GM13977 (cell line): ENCODE results near the gene ANKS3.
"Not testable (repeated sequence)": the region's sequence is repeated elsewhere in the genome, so short reads cannot be mapped to it uniquely, and the experiment has no call there.

Source experiments
- DNase-seq: peaks from one replicate; pipeline ENCODE4 v3.0.0; 2012; ENCODE audit warnings: low spot score
- CTCF ChIP-seq: IDR thresholded peaks from 2 replicates; pipeline ENCODE4 v1.5.1; 2012; ENCODE audit warnings: mild to moderate bottlenecking, control low read depth; ENCODE audit not compliant: insufficient read depth; ENCODE audit errors: extremely low read depth, missing control alignments
- in situ Hi-C: fragments of 300-500 bp; cut with MboI; formaldehyde crosslinking; loops from one replicate; pipeline ENCODE4 v1.12.0; 2022; ENCODE audit warnings: low sequenced_read_pairs, low pct_unique_long_range_greater_than_20kb, mixed read lengths, inconsistent platforms; ENCODE audit not compliant: unreplicated experiment

Gene ANKS3

GRCh38 chr16:4651827-4652226 lies 82.2 kb downstream of the ANKS3 start:
- in situ Hi-C loops, result no loop called here
- TF ChIP-seq CTCF, result no peak
- DNase-seq, result no peak

GRCh38 chr16:4650443-4651074 lies 83.5 kb downstream of the ANKS3 start:
- DNase-seq, result peak; percentile 83
- in situ Hi-C loops, result not testable (repeated sequence)
- peak; percentile 85 for TF ChIP-seq CTCF

- in situ Hi-C loops, result no loop called here
- no peak for TF ChIP-seq CTCF
- DNase-seq, result no peak
Measured at GRCh38 chr16:4649744-4650442, 84.2 kb downstream of the ANKS3 start.

- in situ Hi-C loops, result no loop called here
- no peak for TF ChIP-seq CTCF
- no peak for DNase-seq
Measured at GRCh38 chr16:4648917-4649316, 85.2 kb downstream of the ANKS3 start.

- DNase-seq, result no peak
- no peak for TF ChIP-seq CTCF
- in situ Hi-C loops, result no loop called here
Measured at GRCh38 chr16:4647644-4647980, 86.5 kb downstream of the ANKS3 start.

- no peak for DNase-seq
- in situ Hi-C loops, result no loop called here
- TF ChIP-seq CTCF, result no peak
Measured at GRCh38 chr16:4646773-4647643, 87.1 kb downstream of the ANKS3 start.
